Vagina (tissue), 2 donors: ENCODE measurements around the gene AP1B1. TPM values are rescaled to one million over a fixed set of nuclear protein-coding genes. Genes with fewer than 3 reads are reported as not detected.
A peak's percentile ranks its signal among the peaks of the same experiment; 100 is the strongest.
"Not testable (repeated sequence)": the region's sequence is repeated elsewhere in the genome, so short reads cannot be mapped to it uniquely, and the experiment has no call there.

Source experiments
- DNase-seq, 2 donors: peaks; one replicate each; pipeline ENCODE4 v3.0.0-alpha.2; 2017; ENCODE audit errors: extremely low spot score in 2 of 2
- H3K27ac ChIP-seq: fragments of 200-600 bp; sonication (generic); one replicate; pipeline ENCODE4 v1.5.1; 2019
- H3K27me3 ChIP-seq: fragments of 200-600 bp; sonication (generic); one replicate; pipeline ENCODE4 v1.5.1; 2019
- H3K36me3 ChIP-seq, 2 donors: fragments of 200-600 bp; sonication (generic); one replicate each; pipeline ENCODE4 v1.5.1; 2017 to 2019
- H3K4me1 ChIP-seq: fragments of 200-600 bp; sonication (generic); one replicate; pipeline ENCODE4 v1.5.1; 2019
- H3K4me3 ChIP-seq, 2 donors: fragments of 200-600 bp; sonication (generic); 1 replicate in 1 of 2; 2 replicates in 1 of 2; pipeline ENCODE4 v1.5.1; 2016 to 2019
- H3K9me3 ChIP-seq: fragments of 200-600 bp; sonication (generic); one replicate; pipeline ENCODE4 v1.5.1; 2019
- CTCF ChIP-seq, 3 experiments: fragments of 450-650 bp in 2 of 3; fragments of 200-600 bp in 1 of 3; sonication (generic) in 1 of 3; IDR thresholded peaks; one replicate each; pipeline ENCODE4 v1.5.1; 2017 to 2019; ENCODE audit warnings: antibody characterized with exemption in 3 of 3, mild to moderate bottlenecking in 2 of 3, moderate library complexity in 2 of 3
- POLR2A ChIP-seq, 2 donors: fragments of 450-650 bp; IDR thresholded peaks; one replicate each; pipeline ENCODE4 v1.6.1; 2017; ENCODE audit warnings: antibody characterized with exemption in 2 of 2, mild to moderate bottlenecking in 2 of 2, moderate library complexity in 2 of 2
- POLR2AphosphoS5 ChIP-seq, 2 donors: sonication (generic); formaldehyde crosslinking; IDR thresholded peaks; one replicate each; pipeline ENCODE4 v1.9.0; 2017; ENCODE audit warnings: antibody characterized with exemption in 2 of 2, mild to moderate bottlenecking in 2 of 2, low read depth in 1 of 2; ENCODE audit not compliant: insufficient read depth in 1 of 2
- intact Hi-C: fragments of 100-400 bp; cut with DNase I; formaldehyde crosslinking; loops from one replicate; pipeline ENCODE4 v1.15.1; 2023
- total RNA-seq: library from RNA; depleted of rRNA; stranded (reverse); fragments of >200 nt; gene quantifications from one replicate; pipeline ENCODE4 v1.2.3, GENCODE V29; 2016

Gene AP1B1
- total RNA-seq, 1 donor from 2014 or later, result 60.9 TPM

DNA sequence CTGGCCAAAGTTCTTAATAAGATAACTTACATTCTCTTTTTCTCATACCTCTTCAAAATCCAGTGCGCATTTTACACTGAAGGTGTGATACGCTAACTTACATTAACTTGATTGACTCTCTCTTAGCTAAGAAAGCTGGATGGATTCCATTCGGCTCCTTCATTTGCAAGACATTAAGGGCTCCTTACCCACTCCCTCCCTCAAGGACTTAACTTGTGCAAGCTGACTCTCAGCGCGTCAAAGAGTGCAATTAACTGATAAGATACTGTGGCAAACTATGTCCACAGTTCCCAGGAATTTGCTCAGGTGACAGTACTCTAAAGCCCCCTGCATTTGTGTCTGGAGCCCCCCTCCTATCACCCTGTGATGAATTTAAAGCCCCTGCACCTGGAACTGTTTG lies 43.6 kb upstream of the AP1B1 start:
- intact Hi-C loops, result no loop called here
- Histone ChIP-seq H3K36me3 (no peaks in the 10 kb centered on the region), H3K4me1 (no peaks in the 10 kb centered on the region), H3K9me3 (no peaks in the 10 kb centered on the region), H3K27me3 (peaks cover 4% of the 10 kb centered on the region), H3K27ac (no peak overlapping the region), H3K4me3 (no peak overlapping the region)
- TF ChIP-seq POLR2A (IDR thresholded peaks at IDR 0.05) (no peak), POLR2AphosphoS5 (IDR thresholded peaks at IDR 0.05; ENCODE audit: insufficient read depth in 1 of 2, low read depth in 1 of 2) (no peak), CTCF (IDR thresholded peaks at IDR 0.05) (no peak)
- DNase-seq, result peak in 1 of 2 donors; percentile 14

GRCh38 chr22:29427176-29427760 lies 38.9 kb upstream of the AP1B1 start:
- no peak for TF ChIP-seq CTCF (IDR thresholded peaks at IDR 0.05)
- TF ChIP-seq POLR2AphosphoS5 (IDR thresholded peaks at IDR 0.05; ENCODE audit: insufficient read depth in 1 of 2, low read depth in 1 of 2), result no peak
- no peak for TF ChIP-seq POLR2A (IDR thresholded peaks at IDR 0.05)
- DNase-seq, result peak; percentile 58 to 79
- intact Hi-C loops, result no loop called here

GRCh38 chr22:29426476-29426875 lies 38.1 kb upstream of the AP1B1 start:
- intact Hi-C loops, result no loop called here
- Histone ChIP-seq H3K4me1 (no peaks in the 10 kb centered on the region), H3K4me3 (no peak overlapping the region), H3K27ac (no peak overlapping the region), H3K9me3 (no peaks in the 10 kb centered on the region), H3K36me3 (no peaks in the 10 kb centered on the region), H3K27me3 (no peaks in the 10 kb centered on the region)
- peak; percentile 25 to 29 for DNase-seq
- TF ChIP-seq CTCF (IDR thresholded peaks at IDR 0.05) (no peak), POLR2A (IDR thresholded peaks at IDR 0.05) (no peak), POLR2AphosphoS5 (IDR thresholded peaks at IDR 0.05; ENCODE audit: insufficient read depth in 1 of 2, low read depth in 1 of 2) (no peak)

More at GRCh38 chr22:29427176-29427760, 38.9 kb upstream of the AP1B1 start:
- Histone ChIP-seq H3K4me3 (no peak overlapping the region), H3K36me3 (no peaks in the 10 kb centered on the region), H3K27ac (no peak overlapping the region), H3K4me1 (no peaks in the 10 kb centered on the region), H3K9me3 (no peaks in the 10 kb centered on the region), H3K27me3 (no peaks in the 10 kb centered on the region)

DNA sequence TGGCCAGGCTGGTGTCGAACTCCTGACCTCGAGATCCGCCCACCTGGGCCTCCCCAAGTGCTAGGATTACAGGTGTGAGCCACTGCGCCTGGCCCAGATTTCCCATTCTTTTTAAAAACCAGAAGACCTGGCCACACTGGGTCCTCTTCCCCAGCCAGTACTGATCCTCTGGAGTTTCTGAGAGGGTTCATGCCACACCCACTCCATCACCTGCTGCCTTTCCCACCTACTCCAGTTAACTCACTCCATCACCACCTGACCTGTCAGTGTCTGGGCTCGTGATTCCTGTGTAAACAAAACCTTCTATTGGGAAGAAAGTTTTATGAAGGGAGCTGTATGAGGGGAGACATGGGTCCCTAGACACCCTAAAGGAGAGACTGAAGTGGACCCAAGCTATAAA lies 30.3 kb upstream of the AP1B1 start:
- DNase-seq, result peak in 1 of 2 donors; percentile 16
- H3K4me3 ChIP-seq, H3K9me3 ChIP-seq, H3K4me1 ChIP-seq, H3K27me3 ChIP-seq, H3K36me3 ChIP-seq, H3K27ac ChIP-seq, intact Hi-C loops: not testable (repeated sequence)

DNA sequence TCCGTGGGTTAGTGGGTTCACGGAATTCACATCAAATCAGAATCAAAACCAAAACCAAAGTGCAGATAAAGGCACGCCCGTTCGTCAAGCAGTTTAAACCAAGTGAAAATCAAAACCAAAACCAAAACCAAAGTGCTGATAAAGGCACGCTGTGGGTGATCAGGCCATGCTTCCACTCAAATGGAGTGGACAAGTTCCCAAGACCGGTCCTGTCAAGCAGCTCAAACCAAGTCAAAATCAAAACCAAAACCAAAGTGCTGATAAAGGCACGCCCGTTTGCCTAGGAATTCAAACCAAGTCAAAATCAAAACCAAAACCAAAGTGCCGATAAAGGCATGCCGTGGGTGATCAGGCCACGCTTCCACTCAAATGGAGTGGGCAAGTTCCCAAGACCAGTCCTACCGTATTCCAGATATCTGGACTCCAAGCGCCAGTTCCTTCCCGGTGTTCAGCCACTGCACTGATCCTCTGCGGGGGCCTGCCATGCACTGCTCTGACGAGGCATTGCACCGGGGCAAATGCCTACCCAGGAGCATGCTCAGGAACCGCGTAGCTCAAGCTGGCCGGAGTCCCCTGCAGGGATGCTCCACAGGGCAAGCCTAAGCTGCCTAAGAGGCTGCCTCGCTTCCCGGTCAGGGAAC lies 26.7 kb upstream of the AP1B1 start:
- intact Hi-C loops, H3K36me3 ChIP-seq, H3K9me3 ChIP-seq, H3K4me1 ChIP-seq, H3K27me3 ChIP-seq: not testable (repeated sequence)
- Histone ChIP-seq H3K4me3 (peak overlapping the region; percentile 34 to 41), H3K27ac (peak overlapping the region; percentile 48)
- peak; percentile 67 to 87 for DNase-seq

- H3K36me3 ChIP-seq, H3K4me1 ChIP-seq, H3K9me3 ChIP-seq, H3K27ac ChIP-seq, H3K27me3 ChIP-seq, H3K4me3 ChIP-seq, intact Hi-C loops: not testable (repeated sequence)
- peak in 1 of 2 donors; percentile 22 for DNase-seq
- TF ChIP-seq CTCF (IDR thresholded peaks at IDR 0.05), result peak in 1 of 3 experiments; percentile 5
These were observed 24.4 kb upstream of the AP1B1 start for GRCh38 chr22:29412772-29413171.

GRCh38 chr22:29411569-29412211 lies 23.3 kb upstream of the AP1B1 start:
- H3K27ac ChIP-seq, H3K9me3 ChIP-seq, intact Hi-C loops, H3K4me1 ChIP-seq, H3K36me3 ChIP-seq, DNase-seq, H3K4me3 ChIP-seq, H3K27me3 ChIP-seq: not testable (repeated sequence)
